Urinary bladder (tissue), 4 donors: ENCODE measurements around the gene CSRP2. TPM values are rescaled to one million over a fixed set of nuclear protein-coding genes. Genes with fewer than 3 reads are reported as not detected.

Experiments used
- DNase-seq: peaks from one replicate; pipeline ENCODE4 v3.0.0-alpha.2; 2015; ENCODE audit errors: extremely low spot score
- H3K27ac ChIP-seq: one replicate; pipeline ENCODE4 v1.5.1; 2013; ENCODE audit warnings: low read depth, mild to moderate bottlenecking, moderate library complexity
- H3K36me3 ChIP-seq: one replicate; pipeline ENCODE4 v1.6.1; 2013; ENCODE audit warnings: mild to moderate bottlenecking, moderate library complexity; ENCODE audit not compliant: insufficient read depth
- H3K4me1 ChIP-seq: one replicate; pipeline ENCODE4 v1.6.1; 2013; ENCODE audit warnings: mild to moderate bottlenecking, moderate library complexity; ENCODE audit not compliant: insufficient read depth
- H3K4me3 ChIP-seq: one replicate; pipeline ENCODE4 v1.5.1; 2013; ENCODE audit warnings: low read depth, low read length
- WGBS: extraction: QIAGEN DNeasy Blood & Tissue Kit; methylation state at CpG from one replicate; pipeline ENCODE4 v1.1.7; 2013; 5-methylcytosine and 5-hydroxymethylcytosine counted together
- polyA plus RNA-seq: library from polyadenylated mRNA; stranded (reverse); fragments of 200-250 nt; gene quantifications from one replicate; pipeline ENCODE4 v1.2.3, GENCODE V29; 2013
- total RNA-seq: library from RNA; depleted of rRNA; stranded (reverse); fragments of >200 nt; gene quantifications from one replicate; pipeline ENCODE4 v1.2.3, GENCODE V29; 2014
- donor health status: healthy with polysubstance abuse.
- donor health status: healthy.

The CSRP2 gene
- total and polyA plus RNA-seq, 2 donors, result 83.2 to 93.4 TPM

DNA sequence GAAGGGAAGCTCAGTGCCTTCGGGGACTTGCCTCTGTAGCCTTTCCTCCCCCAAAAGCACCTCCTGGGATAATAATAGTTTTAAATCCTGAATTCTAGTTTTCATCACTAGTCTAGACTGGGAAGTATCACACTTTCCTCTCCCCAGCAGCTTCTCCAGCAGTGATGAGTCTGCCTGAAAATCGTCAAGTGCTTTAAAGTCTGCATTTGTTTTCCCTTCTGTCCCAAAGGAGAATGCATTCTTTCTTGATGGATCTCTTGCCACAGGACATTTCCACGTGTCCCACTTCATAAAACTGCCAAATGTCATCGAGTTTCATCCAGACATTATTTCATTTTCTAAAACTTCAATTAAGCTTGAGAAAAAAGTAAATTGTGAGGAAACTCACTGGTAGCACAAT, 15.0 kb downstream of the CSRP2 start:
- Histone ChIP-seq H3K4me3 (no peak overlapping the region), H3K27ac (no peak overlapping the region), H3K4me1 (no peaks in the 10 kb centered on the region), H3K36me3 (peaks cover 1% of the 10 kb centered on the region)
- DNase-seq, result no peak
- 22% methylated on average over 4 of the region's 4 CpGs for WGBS

DNA sequence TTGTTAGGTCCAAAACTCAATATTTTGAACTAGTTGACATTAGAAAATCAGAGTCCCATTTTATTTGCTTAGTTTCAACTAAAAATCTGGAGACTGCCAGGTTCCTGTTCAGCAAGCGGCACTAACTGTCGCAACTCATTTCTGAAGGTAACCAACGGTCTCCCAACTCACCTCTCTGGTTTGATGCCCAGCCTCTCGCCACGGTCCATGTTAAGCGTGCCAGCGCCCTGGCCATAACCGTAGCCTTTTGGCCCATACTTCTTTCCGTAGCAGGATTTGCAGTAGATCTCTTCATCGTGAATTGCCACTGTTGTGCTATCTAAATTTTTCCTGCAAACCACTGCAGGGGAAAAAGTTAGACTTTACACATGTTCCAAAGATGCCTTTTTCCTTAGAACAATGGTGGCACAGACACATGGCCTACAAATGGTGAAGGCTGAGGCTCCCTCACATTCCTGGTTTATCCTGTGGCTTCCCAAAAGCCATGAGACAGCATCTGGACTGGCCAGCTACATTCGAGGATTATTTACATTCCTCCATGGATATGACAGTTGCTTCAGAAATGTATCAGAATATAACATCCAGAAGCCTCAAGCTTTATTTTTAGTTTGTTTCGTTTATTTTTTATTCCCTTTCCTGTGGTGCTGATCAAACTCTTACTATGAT, 15.7 kb downstream of the CSRP2 start:
- Histone ChIP-seq H3K36me3 (peaks cover 1% of the 10 kb centered on the region), H3K27ac (no peak overlapping the region), H3K4me3 (no peak overlapping the region), H3K4me1 (no peaks in the 10 kb centered on the region)
- WGBS, result 77% methylated on average over 12 of the region's 12 CpGs
- no peak for DNase-seq

DNA sequence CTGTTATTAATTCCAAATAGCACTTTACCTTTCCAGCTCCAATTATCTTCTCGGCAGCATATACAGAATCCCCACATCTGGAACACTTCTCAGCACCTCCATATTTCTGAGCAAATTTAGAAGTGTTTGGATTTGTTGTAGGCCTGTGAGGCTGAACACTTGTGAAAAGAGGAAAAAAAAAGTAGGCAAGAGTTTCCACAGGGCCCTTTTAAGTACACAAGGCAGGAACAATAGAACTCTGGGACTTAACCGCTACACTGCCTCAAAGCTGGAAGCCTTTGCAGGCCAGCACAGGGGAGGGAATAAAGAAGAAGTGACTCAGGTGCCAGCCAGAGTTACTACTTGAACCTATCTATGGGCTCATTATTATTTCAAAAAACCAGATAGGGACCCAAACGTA, 18.6 kb downstream of the CSRP2 start:
- Histone ChIP-seq H3K36me3 (no peaks in the 10 kb centered on the region), H3K27ac (no peak overlapping the region), H3K4me3 (no peak overlapping the region), H3K4me1 (no peaks in the 10 kb centered on the region)
- DNase-seq, result no peak
- WGBS, result 63% methylated on average over 3 of the region's 3 CpGs

DNA sequence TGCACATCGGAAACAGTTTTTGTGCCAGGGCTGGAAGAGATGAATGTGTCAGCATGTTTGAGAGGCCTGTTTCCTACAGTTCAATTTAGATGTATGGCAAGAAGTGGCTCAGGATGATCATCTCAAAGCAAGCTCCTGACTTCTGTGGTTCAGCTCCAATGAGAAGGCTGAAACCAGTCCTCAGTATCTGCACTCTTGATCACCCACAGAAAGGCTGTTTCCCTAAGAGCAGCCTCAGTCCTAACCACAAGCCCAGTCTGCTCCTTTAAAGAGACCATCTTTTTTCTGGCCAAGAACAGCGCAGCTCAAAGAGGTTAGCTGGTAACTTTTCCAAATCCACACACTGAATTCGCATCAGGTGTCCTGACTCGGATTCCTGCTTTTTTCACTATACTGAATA, 19.2 kb downstream of the CSRP2 start:
- 72% methylated on average over 4 of the region's 4 CpGs for WGBS
- Histone ChIP-seq H3K4me3 (no peak overlapping the region), H3K27ac (no peak overlapping the region)

DNA sequence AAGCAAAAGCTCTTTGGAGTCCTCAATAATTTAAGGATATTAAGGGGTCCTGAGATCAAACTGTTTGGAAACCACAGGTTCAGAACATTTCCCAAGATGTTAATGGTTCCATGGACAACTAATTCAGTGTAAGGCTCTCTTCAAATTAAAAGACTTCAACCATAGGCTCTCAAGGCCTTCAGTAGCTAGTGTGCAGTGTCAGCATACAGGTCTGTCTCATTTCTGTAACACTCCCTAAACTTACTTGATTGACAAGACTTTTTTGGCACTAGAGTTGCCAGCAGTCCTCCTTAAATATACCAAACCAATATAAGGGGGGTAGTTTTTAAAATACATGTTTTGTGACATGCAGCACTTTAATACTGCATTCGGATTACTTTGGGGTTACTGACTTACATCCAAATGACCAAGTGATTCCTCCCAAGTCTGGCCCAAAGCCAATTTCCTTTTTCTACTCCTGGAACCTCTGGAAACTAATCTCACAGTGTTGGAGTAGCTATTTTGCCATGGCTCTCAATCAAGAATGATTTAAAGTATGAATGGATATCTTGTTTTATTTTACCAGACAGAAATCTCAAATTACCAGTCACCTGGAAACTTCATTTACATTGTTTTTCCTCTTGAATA, 22.7 kb downstream of the CSRP2 start:
- H3K4me1 ChIP-seq, result no peaks in the 10 kb centered on the region
- H3K27ac ChIP-seq, result no peak overlapping the region
- H3K4me3 ChIP-seq, result no peak overlapping the region
- no peaks in the 10 kb centered on the region for H3K36me3 ChIP-seq
- 60% methylated on average over 1 of the region's 1 CpG for WGBS
- DNase-seq, result no peak

More for the DNA sequence above, 19.2 kb downstream of the CSRP2 start:
- DNase-seq, result no peak
- Histone ChIP-seq H3K36me3 (no peaks in the 10 kb centered on the region), H3K4me1 (no peaks in the 10 kb centered on the region)

DNA sequence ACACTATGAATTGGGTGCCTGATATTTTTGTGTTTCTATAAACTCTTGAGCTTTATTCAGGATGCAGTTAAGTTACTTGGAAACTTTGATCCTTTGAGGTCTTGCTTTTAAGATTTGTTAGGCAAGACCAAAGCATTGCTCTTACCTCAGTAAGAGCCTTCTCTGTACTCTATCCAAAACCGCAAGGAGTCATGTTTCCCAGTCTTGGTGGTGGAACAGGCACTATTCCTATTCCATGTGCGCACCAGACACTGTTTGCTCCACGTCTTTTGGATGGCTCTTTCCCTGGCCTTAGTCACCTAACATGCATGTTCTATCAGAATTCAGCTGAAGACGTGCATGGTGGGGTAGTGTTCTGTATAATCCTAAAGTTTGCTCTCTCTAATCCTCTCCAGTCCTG, 23.5 kb downstream of the CSRP2 start:
- H3K36me3 ChIP-seq, result no peaks in the 10 kb centered on the region
- 89% methylated on average over 4 of the region's 4 CpGs for WGBS
- H3K4me1 ChIP-seq, result no peaks in the 10 kb centered on the region
- DNase-seq, result no peak
- no peak overlapping the region for H3K4me3 ChIP-seq
- H3K27ac ChIP-seq, result no peak overlapping the region

DNA sequence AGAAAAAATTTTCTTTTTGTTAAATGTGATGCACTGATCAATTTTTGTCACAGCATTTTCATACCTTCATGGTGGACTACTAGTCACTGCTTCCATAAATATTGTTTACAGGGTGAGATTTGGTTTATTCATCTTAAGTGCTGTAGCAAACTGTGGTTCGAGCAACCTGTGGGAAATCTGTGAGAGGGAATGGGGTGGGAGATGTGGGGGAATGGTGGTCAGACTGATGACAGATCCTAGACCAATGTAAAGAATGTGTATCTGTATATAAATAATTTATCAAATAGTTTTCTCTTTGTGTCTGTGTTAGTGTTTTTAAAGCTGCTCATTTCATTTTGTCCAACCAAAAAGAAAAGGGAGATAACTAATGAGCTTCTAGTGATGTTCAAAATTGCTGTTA, 26.7 kb downstream of the CSRP2 start:
- H3K27ac ChIP-seq, result no peak overlapping the region
- H3K36me3 ChIP-seq, result no peaks in the 10 kb centered on the region
- no peak overlapping the region for H3K4me3 ChIP-seq
- DNase-seq, result no peak
- H3K4me1 ChIP-seq, result no peaks in the 10 kb centered on the region
- WGBS, result 86% methylated on average over 1 of the region's 1 CpG

DNA sequence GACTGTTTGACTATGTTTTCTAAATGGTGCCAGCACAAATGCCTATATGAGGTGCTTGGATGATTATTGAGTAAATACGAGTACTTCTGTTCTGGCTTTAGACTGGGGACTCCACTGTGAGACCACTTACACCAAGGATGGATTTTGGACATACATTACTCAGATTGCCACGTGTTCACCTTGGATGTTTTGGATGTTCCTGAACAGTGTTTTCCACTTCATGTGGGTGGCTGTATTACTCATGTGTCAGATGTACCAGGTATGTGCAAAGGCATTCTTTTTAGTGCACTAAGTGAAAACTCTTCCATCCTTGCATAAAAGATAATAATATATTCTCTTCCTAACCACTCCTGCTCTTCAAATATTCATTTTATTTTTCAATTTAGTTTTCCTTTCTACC, 30.7 kb downstream of the CSRP2 start:
- Histone ChIP-seq H3K36me3 (no peaks in the 10 kb centered on the region), H3K4me1 (no peaks in the 10 kb centered on the region), H3K4me3 (no peak overlapping the region), H3K27ac (no peak overlapping the region)
- DNase-seq, result no peak
- 88% methylated on average over 2 of the region's 2 CpGs for WGBS

DNA sequence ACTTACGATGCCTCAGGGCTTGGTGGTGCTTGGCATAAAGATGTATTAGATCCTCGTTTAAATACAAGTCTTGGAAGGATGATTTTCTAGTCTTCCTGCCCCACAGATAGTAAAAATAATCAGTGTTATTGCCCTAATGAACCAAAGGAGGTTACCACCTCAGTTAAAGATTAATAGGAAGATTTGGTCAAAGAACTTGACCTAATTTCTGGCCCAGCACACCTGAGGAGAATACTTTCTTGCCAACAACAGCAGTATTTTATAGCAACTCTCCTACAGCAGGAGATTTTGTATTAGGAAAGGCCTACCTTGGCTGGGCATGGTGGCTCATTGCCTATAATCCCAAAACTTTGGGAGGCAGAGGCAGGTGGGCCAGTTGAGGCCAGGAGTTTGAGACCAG, 31.6 kb downstream of the CSRP2 start:
- Histone ChIP-seq H3K4me1 (no peaks in the 10 kb centered on the region), H3K36me3 (no peaks in the 10 kb centered on the region), H3K27ac (no peak overlapping the region), H3K4me3 (no peak overlapping the region)
- DNase-seq, result no peak
- 74% methylated on average over 2 of the region's 2 CpGs for WGBS

DNA sequence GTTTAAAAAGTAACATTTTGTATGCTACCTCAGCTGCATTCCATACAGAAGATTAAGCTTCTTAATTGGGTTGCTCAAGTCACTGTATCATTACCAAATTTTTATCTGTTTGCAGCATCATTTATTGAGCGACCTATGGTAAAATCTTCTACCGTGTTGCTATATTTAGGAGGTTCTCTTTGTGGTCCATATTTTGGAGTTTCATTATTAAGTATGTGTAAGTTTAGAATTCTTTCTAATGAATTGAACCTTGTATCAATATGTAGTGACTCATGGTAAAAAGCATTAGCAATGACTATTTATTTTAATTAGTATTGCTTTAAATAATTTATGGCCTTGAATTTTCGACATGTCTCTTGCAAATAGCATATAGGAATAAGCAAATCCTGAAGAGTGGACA, 42.2 kb downstream of the CSRP2 start:
- no peaks in the 10 kb centered on the region for H3K36me3 ChIP-seq
- no peak overlapping the region for H3K4me3 ChIP-seq
- no peaks in the 10 kb centered on the region for H3K4me1 ChIP-seq
- DNase-seq, result no peak
- H3K27ac ChIP-seq, result no peak overlapping the region
- WGBS, result 60% methylated on average over 3 of the region's 3 CpGs

DNA sequence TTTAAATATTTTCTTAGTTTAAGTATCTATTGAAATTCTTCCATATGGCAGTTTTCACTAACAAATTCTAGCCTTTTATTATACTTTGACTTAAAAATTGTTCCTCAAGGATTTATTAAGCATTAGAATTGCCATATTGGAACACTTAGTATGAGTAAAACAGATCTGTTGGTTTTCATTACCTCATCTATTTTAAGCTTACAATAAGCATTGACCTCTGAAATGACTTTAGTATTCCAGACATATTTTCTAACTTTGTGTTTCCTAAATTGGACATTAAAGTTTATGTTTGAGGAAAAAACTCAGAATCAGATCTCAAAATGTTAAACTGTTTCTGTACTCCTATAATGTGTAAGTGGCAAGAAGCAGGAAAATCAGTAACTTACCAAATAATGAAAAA, 48.4 kb downstream of the CSRP2 start:
- DNase-seq, result no peak
- Histone ChIP-seq H3K27ac (no peak overlapping the region), H3K4me1 (no peaks in the 10 kb centered on the region), H3K4me3 (no peak overlapping the region), H3K36me3 (no peaks in the 10 kb centered on the region)

DNA sequence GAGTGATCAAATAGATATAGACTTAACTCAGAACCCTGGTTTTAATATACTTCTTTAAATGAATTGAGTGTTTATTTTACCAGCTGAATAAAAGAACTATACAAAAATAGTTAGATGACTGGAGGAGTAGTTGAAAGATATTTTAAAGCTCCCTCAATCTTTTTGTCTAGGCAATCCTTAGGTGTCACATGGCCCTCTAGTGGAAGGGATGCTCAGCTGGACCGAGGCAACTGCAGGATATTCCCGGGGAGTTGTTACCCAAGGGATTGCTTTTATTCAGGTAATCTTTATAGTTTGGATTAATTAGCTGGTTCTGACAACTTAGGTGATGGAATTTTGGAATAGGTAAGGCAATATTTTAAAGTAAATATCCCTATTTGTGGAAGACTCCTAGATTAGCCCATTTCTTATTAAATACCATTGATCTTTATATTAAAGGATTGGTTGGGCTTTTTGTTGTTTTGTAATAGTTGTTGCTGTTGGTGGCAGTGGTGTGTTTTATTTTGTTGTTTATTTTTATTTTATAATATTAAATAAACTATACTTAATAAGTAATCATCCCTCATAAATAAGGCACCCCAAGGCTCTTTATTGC, 57.8 kb downstream of the CSRP2 start:
- 22% methylated on average over 2 of the region's 2 CpGs for whole genome bisulfite sequencing
- no peaks in the 10 kb centered on the region for H3K36me3 ChIP-seq
- H3K4me3 ChIP-seq, result no peak overlapping the region
- no peaks in the 10 kb centered on the region for H3K4me1 ChIP-seq
- DNase-seq, result no peak
- no peak overlapping the region for H3K27ac ChIP-seq

DNA sequence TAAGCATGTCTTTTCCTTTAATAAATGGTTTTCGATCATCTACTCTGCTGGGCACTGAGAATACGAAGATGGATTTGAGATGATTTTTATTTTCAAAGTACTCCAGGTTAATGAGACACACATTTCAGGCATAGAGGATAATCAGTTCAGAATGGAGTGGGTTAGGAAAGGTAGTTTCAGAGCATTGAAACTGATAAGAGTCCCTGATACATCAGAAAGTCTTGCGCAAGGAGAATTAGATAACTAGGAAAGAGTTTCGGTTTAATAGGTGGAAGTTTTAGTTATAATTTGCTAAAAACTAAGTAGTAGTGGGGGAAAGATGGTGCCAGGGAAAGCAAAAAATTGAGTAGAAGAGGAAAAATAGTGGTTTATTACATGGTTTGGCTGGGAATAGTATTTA, 64.8 kb downstream of the CSRP2 start:
- H3K4me1 ChIP-seq, result no peaks in the 10 kb centered on the region
- H3K36me3 ChIP-seq, result peaks cover 1% of the 10 kb centered on the region
- no peak overlapping the region for H3K4me3 ChIP-seq
- WGBS, result 93% methylated on average over 4 of the region's 4 CpGs
- no peak for DNase-seq
- no peak overlapping the region for H3K27ac ChIP-seq

DNA sequence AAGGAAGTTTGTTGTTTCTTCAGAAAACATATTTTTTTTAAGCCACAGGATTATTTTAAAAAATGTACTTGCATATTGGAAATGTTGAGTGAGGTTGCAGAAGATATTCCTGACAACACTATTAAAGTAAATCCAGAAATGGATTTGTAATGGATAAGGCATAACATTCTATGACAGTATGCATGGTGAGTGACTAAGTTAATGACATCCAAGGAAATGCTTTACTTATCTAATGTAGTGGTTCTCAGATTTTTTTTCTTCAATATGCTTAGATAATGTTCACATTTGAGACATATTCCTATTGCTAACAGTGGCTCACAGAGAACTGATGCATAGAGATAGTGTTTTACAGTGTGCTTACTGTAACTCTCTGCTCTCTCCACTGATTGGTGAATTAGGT, 65.6 kb downstream of the CSRP2 start:
- peaks cover 1% of the 10 kb centered on the region for H3K36me3 ChIP-seq
- no peak overlapping the region for H3K4me3 ChIP-seq
- H3K4me1 ChIP-seq, result no peaks in the 10 kb centered on the region
- no peak overlapping the region for H3K27ac ChIP-seq
- no peak for DNase-seq
